K562 (cell line): ENCODE results near the gene AP1S3. TPM values are rescaled to one million over a fixed set of nuclear protein-coding genes. Genes with fewer than 3 reads are reported as not detected.

Source experiments
- ATAC-seq: fragments of 200-7000 bp; cut with Tn5 transposase; 3 replicates; pipeline ENCODE4 v1.9.1; 2020; ENCODE audit warnings: moderate library complexity
- BruUV-seq: library from RNA; stranded (reverse); fragments of 400-500 nt; replicated peaks from 2 replicates; lab custom pipeline; 2021; lab: Mats Ljungman, UMichigan
- CTCF ChIA-PET: fragments of 300-600 bp; formaldehyde crosslinking; extraction: SDS; loops from one replicate; lab custom pipeline; 2021; ENCODE audit warnings: low intra/inter-chr PET ratio; lab: Yijun Ruan, JAX
- POLR2A ChIA-PET: fragments of 300-600, 350-650 bp; sonication (Branson Sonifier 250); formaldehyde crosslinking; extraction: SDS; loops from one replicate; lab custom pipeline; 2021; ENCODE audit warnings: antibody characterized with exemption, inconsistent platforms; lab: Yijun Ruan, JAX
- DNase-seq, 4 experiments: peaks; one replicate each; pipeline versions ENCODE4 v3.0.0 to v3.0.0-alpha.2; 2011 to 2018; ENCODE audit warnings: low spot score in 3 of 4, mixed read lengths in 3 of 4; ENCODE audit errors: extremely low read depth in 1 of 4
- FAIRE-seq: peaks from 2 replicates; lab custom pipeline; 2011; peaks lifted over from hg19 to GRCh38; lab: Jason Lieb, UNC
- H2AFZ ChIP-seq: 2 replicates; pipeline ENCODE4 v1.6.0; 2011; ENCODE audit warnings: low read depth, low read length, control low read depth, inconsistent platforms
- H3K27ac ChIP-seq: fragments of 200-600 bp; 3 replicates; pipeline ENCODE4 v1.8.0; 2011; ENCODE audit warnings: low read depth, mild to moderate bottlenecking, control low read depth, inconsistent platforms, low read length, moderate library complexity, mixed read lengths; ENCODE audit errors: extremely low read depth
- H3K27me3 ChIP-seq, 2 experiments: fragments of 300-600 bp in 1 of 2; 2 replicates in 1 of 2; 3 replicates in 1 of 2; pipeline versions ENCODE4 v1.6.0 to v1.8.0; 2011; ENCODE audit warnings: inconsistent platforms in 2 of 2, low read length in 2 of 2, mild to moderate bottlenecking in 1 of 2, mixed read lengths in 1 of 2, moderate library complexity in 1 of 2; ENCODE audit not compliant: control insufficient read depth in 2 of 2, insufficient read depth in 2 of 2
- H3K36me3 ChIP-seq: fragments of 300-600 bp; 3 replicates; pipeline ENCODE4 v1.8.0; 2011; ENCODE audit warnings: mild to moderate bottlenecking, low read length, inconsistent platforms; ENCODE audit not compliant: control insufficient read depth, insufficient read depth
- H3K4me1 ChIP-seq, 2 experiments: fragments of 200-600 bp in 1 of 2; replicated peaks in 1 of 2; 2 replicates in 1 of 2; 3 replicates in 1 of 2; pipeline versions ENCODE4 v1.5.1 to v1.8.0; 2011; ENCODE audit warnings: inconsistent platforms in 2 of 2, low read length in 2 of 2, mild to moderate bottlenecking in 1 of 2, mixed read lengths in 1 of 2, moderate library complexity in 1 of 2; ENCODE audit not compliant: control insufficient read depth in 2 of 2, insufficient read depth in 2 of 2
- H3K4me2 ChIP-seq: 2 replicates; pipeline ENCODE4 v1.6.1; 2011; ENCODE audit warnings: low read length, control low read depth, inconsistent platforms, mixed read lengths; ENCODE audit not compliant: insufficient read depth
- H3K4me3 ChIP-seq: fragments of 200-600 bp; sonication (generic), shearing (Covaris generic); 2 replicates; pipeline ENCODE4 v1.5.1; 2016; ENCODE audit warnings: control low read depth, inconsistent platforms
- H3K79me2 ChIP-seq: fragments of 200-600 bp; 3 replicates; pipeline ENCODE4 v1.8.0; 2011; ENCODE audit warnings: low read length, inconsistent platforms; ENCODE audit not compliant: control insufficient read depth, insufficient read depth
- H3K9ac ChIP-seq, 2 experiments: 2 replicates each; pipeline versions ENCODE4 v1.6.0 to v1.6.1; 2011; ENCODE audit warnings: low read depth in 2 of 2, low read length in 2 of 2, control low read depth in 1 of 2, inconsistent platforms in 1 of 2, mild to moderate bottlenecking in 1 of 2, mixed read lengths in 1 of 2; ENCODE audit not compliant: insufficient read depth in 1 of 2
- H3K9me1 ChIP-seq: one replicate; pipeline ENCODE4 v1.6.0; 2011; ENCODE audit warnings: inconsistent platforms, mild to moderate bottlenecking, low read length, moderate library complexity; ENCODE audit not compliant: control insufficient read depth, insufficient read depth
- H3K9me3 ChIP-seq: replicated peaks from 2 replicates; pipeline ENCODE4 v1.5.1; 2011; ENCODE audit warnings: low read depth, low read length, inconsistent platforms; ENCODE audit not compliant: control insufficient read depth, insufficient read depth
- H4K20me1 ChIP-seq: replicated peaks from 2 replicates; pipeline ENCODE4 v1.6.1; 2011; ENCODE audit warnings: low read length, inconsistent platforms, mixed read lengths; ENCODE audit not compliant: control insufficient read depth, insufficient read depth
- ETV1 ChIP-seq: fragments of 450-650 bp; conservative IDR thresholded peaks from 2 replicates; pipeline ENCODE4 v1.6.1; 2016; ENCODE audit warnings: missing genetic modification characterization, control low read depth, low read depth, missing compliant biosample characterization
- ZNF75A ChIP-seq: fragments of 450-650 bp; formaldehyde crosslinking; IDR thresholded peaks from 2 replicates; pipeline ENCODE4 v1.4.0; 2020; ENCODE audit warnings: mild to moderate bottlenecking
- WGBS: fragments of 100-300 bp; shearing (Covaris generic); methylation state at CpG from one replicate; pipeline ENCODE4 v1.1.6; 2016; ENCODE audit warnings: low coverage, mixed read lengths; ENCODE audit not compliant: insufficient coverage; ENCODE audit errors: missing lambda C conversion rate; 5-methylcytosine and 5-hydroxymethylcytosine counted together
- in situ Hi-C: fragments of 300-500 bp; cut with MboI; formaldehyde crosslinking; loops from 4 replicates; pipeline ENCODE4 v1.15.0; 2018; ENCODE audit warnings: inconsistent platforms, mixed read lengths
- intact Hi-C: fragments of 100-400 bp; cut with micrococcal nuclease; formaldehyde crosslinking; loops from 2 replicates; pipeline ENCODE4 v1.14.2; 2022
- polyA plus RNA-seq, 8 experiments: library from polyadenylated mRNA; depleted of rRNA in 4 of 8; stranded (reverse) in 5 of 8; unstranded in 3 of 8; fragments of >200 nt; fragmentation: Nextera tagmentation in 2 of 8; fragmentation: Illumina TruSeq in 1 of 8; extraction: Ambion mirVana in 2 of 8; extraction: Trizol in 1 of 8; gene quantifications; 2 replicates each; pipeline versions ENCODE4 v1.2.1 to v1.2.3, GENCODE V29; 2011 to 2014; ENCODE audit warnings: inconsistent platforms in 1 of 8, missing spikeins in 1 of 8
- total RNA-seq, 7 experiments: library from RNA; depleted of rRNA in 6 of 7; stranded (reverse); fragments of >200 nt in 6 of 7; fragmentation: Illumina TruSeq in 2 of 7; extraction: Trizol in 2 of 7; gene quantifications; 2 replicates each; pipeline versions ENCODE4 v1.2.1 to v1.2.3, GENCODE V29; 2011 to 2021; ENCODE audit warnings: low replicate concordance in 1 of 7
- TF ChIP-seq, protein P1 (sequence below): sonication (generic); formaldehyde crosslinking; IDR thresholded peaks from 2 replicates; pipeline ENCODE4 v1.8.0; 2022; ENCODE audit warnings: missing genetic modification reagents, mild to moderate bottlenecking, borderline replicate concordance

AP1S3 gene
- total and polyA plus RNA-seq, 9 of the 15 experiments (the other 6 are each of a cell fraction or from before 2014, with no cell fraction given) = 0.50 to 3.8 (median 2.1) TPM

DNA sequence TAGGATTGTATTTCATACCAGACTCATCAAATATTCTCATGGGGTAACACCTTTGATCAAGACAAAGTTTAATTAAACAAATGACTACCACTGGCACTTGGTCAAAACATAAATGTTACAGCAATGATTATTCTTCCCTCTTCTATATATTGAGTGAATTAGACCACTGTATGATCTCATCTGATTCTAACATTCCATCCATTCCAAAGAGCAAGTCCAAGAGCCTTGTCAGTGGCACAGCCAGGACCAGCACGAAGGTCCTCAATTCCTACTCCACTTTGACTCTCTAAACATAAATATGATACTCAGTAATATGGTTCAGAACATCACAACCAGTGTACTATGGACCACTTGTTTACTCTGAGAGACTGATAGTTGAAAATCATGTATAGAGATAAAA lies 86.4 kb downstream of the AP1S3 start:
- Histone ChIP-seq H3K4me2 (no peak overlapping the region), H3K27me3 (no peaks in the 10 kb centered on the region), H3K9ac (no peak overlapping the region), H4K20me1 (no peaks in the 10 kb centered on the region), H3K79me2 (no peaks in the 10 kb centered on the region), H3K4me1 (no peaks in the 10 kb centered on the region), H3K9me1 (no peaks in the 10 kb centered on the region), H3K27ac (no peak overlapping the region), H3K4me3 (no peak overlapping the region), H3K36me3 (no peaks in the 10 kb centered on the region), H2AFZ (no peak overlapping the region), H3K9me3 (no peaks in the 10 kb centered on the region)
- ChIA-PET CTCF (no interaction called here), POLR2A (no interaction called here)
- BruUV-seq = no TSS peak
- no peak for DNase-seq
- no peak for FAIRE-seq
- ATAC-seq = no peak
- intact Hi-C loops (no loop called here), in situ Hi-C loops (no loop called here)
- WGBS = 0% methylated on average over 1 of the region's 1 CpG
- TF ChIP-seq, protein P1, sequence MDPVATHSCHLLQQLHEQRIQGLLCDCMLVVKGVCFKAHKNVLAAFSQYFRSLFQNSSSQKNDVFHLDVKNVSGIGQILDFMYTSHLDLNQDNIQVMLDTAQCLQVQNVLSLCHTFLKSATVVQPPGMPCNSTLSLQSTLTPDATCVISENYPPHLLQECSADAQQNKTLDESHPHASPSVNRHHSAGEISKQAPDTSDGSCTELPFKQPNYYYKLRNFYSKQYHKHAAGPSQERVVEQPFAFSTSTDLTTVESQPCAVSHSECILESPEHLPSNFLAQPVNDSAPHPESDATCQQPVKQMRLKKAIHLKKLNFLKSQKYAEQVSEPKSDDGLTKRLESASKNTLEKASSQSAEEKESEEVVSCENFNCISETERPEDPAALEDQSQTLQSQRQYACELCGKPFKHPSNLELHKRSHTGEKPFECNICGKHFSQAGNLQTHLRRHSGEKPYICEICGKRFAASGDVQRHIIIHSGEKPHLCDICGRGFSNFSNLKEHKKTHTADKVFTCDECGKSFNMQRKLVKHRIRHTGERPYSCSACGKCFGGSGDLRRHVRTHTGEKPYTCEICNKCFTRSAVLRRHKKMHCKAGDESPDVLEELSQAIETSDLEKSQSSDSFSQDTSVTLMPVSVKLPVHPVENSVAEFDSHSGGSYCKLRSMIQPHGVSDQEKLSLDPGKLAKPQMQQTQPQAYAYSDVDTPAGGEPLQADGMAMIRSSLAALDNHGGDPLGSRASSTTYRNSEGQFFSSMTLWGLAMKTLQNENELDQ (CRISPR knock-in tag) = no peak

DNA sequence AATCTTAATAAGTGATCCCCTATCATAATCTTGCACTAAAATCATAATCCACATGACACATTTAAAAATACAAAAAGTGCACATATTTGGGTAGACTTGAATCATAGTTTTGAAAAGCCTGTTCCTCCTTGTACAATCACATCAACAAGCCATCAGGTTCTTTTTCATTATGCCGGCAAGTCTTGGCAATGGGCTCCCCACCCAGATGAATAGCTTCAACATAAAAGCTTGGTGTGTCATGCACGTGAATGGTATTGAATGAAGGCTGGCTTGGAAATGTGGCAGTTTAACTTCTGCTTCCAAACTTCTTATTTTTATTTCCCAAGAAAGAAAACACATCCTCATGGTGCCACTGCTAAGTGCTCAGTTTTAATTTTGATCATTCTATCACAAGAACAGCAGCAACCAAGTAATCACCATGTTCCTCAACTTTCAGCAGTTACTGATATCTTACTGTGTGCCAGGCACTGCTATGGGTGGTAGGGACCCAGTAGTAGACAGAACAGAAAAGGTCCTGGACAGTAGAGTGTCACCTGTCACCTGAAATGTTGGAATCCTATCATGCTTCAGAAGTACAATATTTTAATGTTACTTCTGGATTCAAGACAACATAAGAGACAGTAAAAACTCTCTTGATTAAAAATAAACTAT lies 89.9 kb downstream of the AP1S3 start:
- ChIA-PET CTCF (no interaction called here), POLR2A (no interaction called here)
- DNase-seq (no peak), ATAC-seq (no peak), FAIRE-seq (no peak)
- Histone ChIP-seq H3K4me1 (no peaks in the 10 kb centered on the region; a peak in 1 of 5 replicates), H3K9me3 (no peaks in the 10 kb centered on the region), H3K9me1 (no peaks in the 10 kb centered on the region), H3K36me3 (no peaks in the 10 kb centered on the region), H3K4me3 (no peak overlapping the region), H3K4me2 (no peak overlapping the region), H3K27ac (no peak overlapping the region), H3K9ac (no peak overlapping the region), H4K20me1 (no peaks in the 10 kb centered on the region), H3K79me2 (no peaks in the 10 kb centered on the region), H3K27me3 (no peaks in the 10 kb centered on the region), H2AFZ (no peak overlapping the region)
- 4% methylated on average over 2 of the region's 2 CpGs for WGBS
- BruUV-seq = no TSS peak
- intact Hi-C loops (no loop called here), in situ Hi-C loops (no loop called here)
- TF ChIP-seq ZNF75A (CRISPR knock-in tag) = no peak
- no peak for TF ChIP-seq ETV1 (tag)
